ENCODE results near the gene KCNAB1.
"Not testable (repeated sequence)": the region's sequence is repeated elsewhere in the genome, so short reads cannot be mapped to it uniquely, and the experiment has no call there.

The KCNAB1 gene

DNA sequence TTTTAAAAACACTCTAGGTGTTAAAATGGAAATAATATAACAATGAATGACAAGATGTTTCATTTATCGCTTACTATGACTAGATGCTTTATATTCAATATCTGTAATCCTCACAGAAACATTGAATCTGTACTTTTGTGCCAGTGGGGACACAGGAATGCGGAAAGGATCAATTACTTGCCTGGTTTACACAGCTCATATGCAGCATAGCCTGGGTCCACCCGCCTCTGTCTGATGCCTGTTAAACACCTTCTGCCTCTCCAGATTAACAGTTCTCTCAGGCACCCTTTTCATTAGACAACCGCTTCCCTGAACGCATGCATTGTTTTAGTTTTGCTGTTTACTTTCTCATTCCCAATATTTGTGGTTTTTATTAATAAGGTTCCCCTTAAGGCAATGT lies 12.9 kb upstream of the KCNAB1 start:
- Histone ChIP-seq H3K36me3 (ENCODE audit: control insufficient read depth, insufficient read depth, low read length) (no peaks in the 10 kb centered on the region), H3K27me3 (ENCODE audit: control insufficient read depth, insufficient read depth, low read length) (no peaks in the 10 kb centered on the region), H3K9ac (ENCODE audit: low read length) (no peak overlapping the region), H3K4me3 (ENCODE audit: low read length) (no peak overlapping the region), H3K4me1 (ENCODE audit: control insufficient read depth, insufficient read depth, low read length) (no peaks in the 10 kb centered on the region), H3K9me3 (ENCODE audit: control insufficient read depth, low read length) (no peaks in the 10 kb centered on the region)

DNA sequence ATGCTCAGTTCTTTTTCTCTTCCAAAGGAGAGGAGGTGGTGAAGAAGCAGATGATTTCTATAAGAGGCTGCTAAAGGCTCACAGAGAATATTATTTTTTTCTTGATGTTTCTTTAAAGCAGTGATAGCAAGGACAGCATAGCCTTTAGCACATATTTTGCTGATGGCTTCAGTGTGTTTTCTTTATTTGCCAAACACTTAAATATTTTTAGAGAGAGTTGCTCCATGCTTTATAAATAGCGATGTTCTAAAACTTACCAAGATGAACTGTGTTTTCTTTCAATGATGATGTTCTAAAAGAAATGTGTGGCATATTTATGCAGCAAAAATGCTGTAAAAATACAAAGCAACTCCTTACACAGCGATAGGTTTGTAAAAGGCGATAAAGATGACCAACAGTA lies 11.8 kb upstream of the KCNAB1 start:
- Histone ChIP-seq H3K9ac (ENCODE audit: low read length) (no peak overlapping the region), H3K4me3 (ENCODE audit: low read length) (no peak overlapping the region), H3K9me3 (ENCODE audit: control insufficient read depth, low read length) (no peaks in the 10 kb centered on the region), H3K4me1 (ENCODE audit: control insufficient read depth, insufficient read depth, low read length) (no peaks in the 10 kb centered on the region), H3K27me3 (ENCODE audit: control insufficient read depth, insufficient read depth, low read length) (no peaks in the 10 kb centered on the region), H3K36me3 (ENCODE audit: control insufficient read depth, insufficient read depth, low read length) (no peaks in the 10 kb centered on the region)

DNA sequence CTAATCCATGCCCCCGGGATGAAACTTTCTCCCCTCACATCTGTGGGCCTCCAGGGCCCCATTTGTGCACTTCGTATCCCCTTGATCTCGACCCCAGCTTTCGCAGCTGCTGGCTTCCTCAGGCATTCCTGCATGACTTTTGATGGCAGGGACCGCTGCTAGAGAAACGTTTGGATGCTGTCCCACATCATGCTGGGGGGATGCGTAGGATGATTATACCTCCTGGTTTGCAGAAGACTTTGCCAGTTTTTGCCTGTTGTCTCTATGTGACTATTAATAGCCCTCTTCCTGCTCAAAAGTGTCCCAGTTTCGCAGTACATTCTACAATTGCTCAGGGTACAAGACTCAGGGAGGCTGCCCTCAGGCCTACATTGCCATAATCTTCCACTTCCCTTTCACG lies 10.4 kb upstream of the KCNAB1 start:
- Histone ChIP-seq H3K4me3 (ENCODE audit: low read length) (no peak overlapping the region), H3K9ac (ENCODE audit: low read length) (no peak overlapping the region), H3K4me1 (ENCODE audit: control insufficient read depth, insufficient read depth, low read length) (no peaks in the 10 kb centered on the region), H3K9me3 (ENCODE audit: control insufficient read depth, low read length) (no peaks in the 10 kb centered on the region), H3K27me3 (ENCODE audit: control insufficient read depth, insufficient read depth, low read length) (no peaks in the 10 kb centered on the region), H3K36me3 (ENCODE audit: control insufficient read depth, insufficient read depth, low read length) (no peaks in the 10 kb centered on the region)

DNA sequence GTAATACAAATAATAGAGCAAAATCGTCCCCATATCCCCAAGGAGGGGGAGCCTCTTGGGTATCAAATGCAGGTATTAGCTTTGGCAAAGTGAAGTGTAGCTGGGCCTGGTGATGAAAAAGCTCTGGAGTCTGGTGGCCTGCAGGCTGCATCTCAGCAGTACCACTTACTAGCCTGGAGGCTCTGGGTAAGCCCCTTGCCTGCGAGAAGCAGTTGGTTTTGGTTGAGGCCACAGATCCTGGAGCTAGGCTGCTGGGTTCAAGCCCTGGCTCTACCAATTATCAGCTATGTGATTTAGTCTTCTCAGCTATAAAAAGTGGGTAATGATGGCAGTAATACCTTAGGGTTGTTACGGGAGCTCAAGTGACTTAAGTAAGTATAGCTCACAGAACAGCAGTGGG lies 6.1 kb downstream of the KCNAB1 start:
- no peaks in the 10 kb centered on the region for H3K4me1 ChIP-seq (ENCODE audit: control insufficient read depth, insufficient read depth, low read length)
- H3K9ac ChIP-seq (ENCODE audit: low read length) = no peak overlapping the region
- H3K27me3 ChIP-seq (ENCODE audit: control insufficient read depth, insufficient read depth, low read length) = no peaks in the 10 kb centered on the region
- no peak overlapping the region for H3K4me3 ChIP-seq (ENCODE audit: low read length)
- no peaks in the 10 kb centered on the region for H3K9me3 ChIP-seq (ENCODE audit: control insufficient read depth, low read length)
- no peaks in the 10 kb centered on the region for H3K36me3 ChIP-seq (ENCODE audit: control insufficient read depth, insufficient read depth, low read length)

DNA sequence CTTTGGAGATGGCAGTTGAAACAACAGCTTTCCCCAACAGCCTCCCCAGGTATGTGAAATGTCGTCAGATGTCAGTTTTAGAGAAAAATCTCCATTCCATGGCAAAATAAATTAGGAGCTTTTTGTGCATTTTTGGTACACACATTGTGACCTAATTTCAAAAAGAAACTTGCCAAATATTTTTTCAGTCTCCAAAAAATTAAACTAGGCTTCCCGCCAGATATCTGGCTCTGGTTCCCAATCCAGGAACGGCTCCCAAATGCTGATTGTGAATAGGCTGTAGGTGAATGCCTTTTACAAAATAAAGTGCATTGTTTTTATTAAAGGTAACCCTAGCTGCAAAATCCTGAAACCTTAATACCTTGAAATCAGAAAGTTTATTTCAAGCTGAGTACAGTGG lies 10.9 kb downstream of the KCNAB1 start:
- H3K9me3 ChIP-seq (ENCODE audit: control insufficient read depth, low read length) = no peaks in the 10 kb centered on the region
- H3K4me1 ChIP-seq (ENCODE audit: control insufficient read depth, insufficient read depth, low read length) = no peaks in the 10 kb centered on the region

DNA sequence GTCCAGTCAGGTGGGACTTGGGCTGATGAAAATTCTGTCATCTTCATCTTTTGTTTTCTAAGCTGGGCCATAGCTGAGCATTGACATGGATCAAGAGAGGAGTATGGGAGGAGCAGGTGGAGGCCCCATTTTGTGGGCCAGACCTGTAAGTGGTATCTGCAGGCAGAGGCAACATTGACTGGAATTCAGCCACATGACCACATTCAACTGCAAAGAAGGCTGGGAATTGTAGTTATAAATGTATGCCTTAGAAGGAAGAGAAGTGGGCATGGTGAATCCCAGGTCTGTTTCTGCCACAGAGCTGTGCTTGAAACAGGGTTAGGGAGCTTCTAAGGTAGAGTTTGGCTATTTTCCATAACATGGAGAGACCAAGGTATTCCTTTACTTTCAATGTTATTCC lies 11.4 kb downstream of the KCNAB1 start:
- Histone ChIP-seq H3K36me3 (ENCODE audit: control insufficient read depth, insufficient read depth, low read length) (no peaks in the 10 kb centered on the region), H3K27me3 (ENCODE audit: control insufficient read depth, insufficient read depth, low read length) (no peaks in the 10 kb centered on the region), H3K4me3 (ENCODE audit: low read length) (no peak overlapping the region), H3K9ac (ENCODE audit: low read length) (no peak overlapping the region), H3K9me3 (ENCODE audit: control insufficient read depth, low read length) (no peaks in the 10 kb centered on the region), H3K4me1 (ENCODE audit: control insufficient read depth, insufficient read depth, low read length) (no peaks in the 10 kb centered on the region)

More for the DNA sequence above, 10.9 kb downstream of the KCNAB1 start:
- H3K9ac ChIP-seq (ENCODE audit: low read length) = no peak overlapping the region
- H3K4me3 ChIP-seq (ENCODE audit: low read length) = no peak overlapping the region
- H3K36me3 ChIP-seq (ENCODE audit: control insufficient read depth, insufficient read depth, low read length) = no peaks in the 10 kb centered on the region
- H3K27me3 ChIP-seq (ENCODE audit: control insufficient read depth, insufficient read depth, low read length) = no peaks in the 10 kb centered on the region

DNA sequence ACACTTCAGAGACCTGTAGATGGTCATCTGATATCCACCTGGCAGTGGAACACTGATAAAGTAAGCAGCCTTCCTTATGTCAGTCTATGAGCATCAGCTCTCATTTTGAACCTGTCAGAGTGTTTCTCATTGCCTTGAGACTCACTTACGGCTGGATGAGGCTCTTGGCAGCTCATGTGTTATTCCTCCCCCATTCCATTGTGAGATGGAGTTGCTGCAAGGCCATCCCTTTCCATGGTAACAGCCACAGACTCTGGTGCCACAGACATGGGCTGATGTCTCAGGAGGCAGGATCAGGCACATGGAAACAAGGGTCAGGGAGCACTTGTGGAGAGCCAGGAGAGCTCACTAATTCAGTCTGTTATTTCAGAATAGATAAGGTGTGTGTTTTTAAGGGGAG lies 11.9 kb downstream of the KCNAB1 start:
- no peaks in the 10 kb centered on the region for H3K9me3 ChIP-seq (ENCODE audit: control insufficient read depth, low read length)
- H3K9ac ChIP-seq (ENCODE audit: low read length) = no peak overlapping the region
- no peaks in the 10 kb centered on the region for H3K27me3 ChIP-seq (ENCODE audit: control insufficient read depth, insufficient read depth, low read length)
- H3K4me3 ChIP-seq (ENCODE audit: low read length) = no peak overlapping the region
- H3K4me1 ChIP-seq (ENCODE audit: control insufficient read depth, insufficient read depth, low read length) = no peaks in the 10 kb centered on the region
- no peaks in the 10 kb centered on the region for H3K36me3 ChIP-seq (ENCODE audit: control insufficient read depth, insufficient read depth, low read length)

DNA sequence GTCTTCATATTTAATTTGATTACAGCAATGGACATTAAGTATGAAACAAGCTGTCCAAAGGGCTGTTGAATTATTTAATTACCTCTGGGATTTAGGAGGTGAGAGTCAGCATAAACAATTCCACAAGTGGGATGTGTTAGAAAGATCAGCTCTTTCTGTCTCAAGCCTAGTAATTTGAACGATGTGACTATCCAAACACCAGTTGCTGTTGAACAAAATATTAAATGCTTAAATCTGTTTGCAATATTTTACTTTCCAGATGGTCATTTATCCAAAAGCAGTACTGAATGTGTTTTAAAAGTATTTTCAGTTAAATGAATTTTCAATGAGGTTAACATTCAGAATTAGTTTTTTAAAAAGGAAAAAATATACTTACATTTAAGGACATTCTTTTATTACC lies 12.7 kb downstream of the KCNAB1 start:
- Histone ChIP-seq H3K4me1 (ENCODE audit: control insufficient read depth, insufficient read depth, low read length) (no peaks in the 10 kb centered on the region), H3K27me3 (ENCODE audit: control insufficient read depth, insufficient read depth, low read length) (no peaks in the 10 kb centered on the region), H3K4me3 (ENCODE audit: low read length) (no peak overlapping the region), H3K36me3 (ENCODE audit: control insufficient read depth, insufficient read depth, low read length) (no peaks in the 10 kb centered on the region), H3K9me3 (ENCODE audit: control insufficient read depth, low read length) (no peaks in the 10 kb centered on the region), H3K9ac (ENCODE audit: low read length) (no peak overlapping the region)

DNA sequence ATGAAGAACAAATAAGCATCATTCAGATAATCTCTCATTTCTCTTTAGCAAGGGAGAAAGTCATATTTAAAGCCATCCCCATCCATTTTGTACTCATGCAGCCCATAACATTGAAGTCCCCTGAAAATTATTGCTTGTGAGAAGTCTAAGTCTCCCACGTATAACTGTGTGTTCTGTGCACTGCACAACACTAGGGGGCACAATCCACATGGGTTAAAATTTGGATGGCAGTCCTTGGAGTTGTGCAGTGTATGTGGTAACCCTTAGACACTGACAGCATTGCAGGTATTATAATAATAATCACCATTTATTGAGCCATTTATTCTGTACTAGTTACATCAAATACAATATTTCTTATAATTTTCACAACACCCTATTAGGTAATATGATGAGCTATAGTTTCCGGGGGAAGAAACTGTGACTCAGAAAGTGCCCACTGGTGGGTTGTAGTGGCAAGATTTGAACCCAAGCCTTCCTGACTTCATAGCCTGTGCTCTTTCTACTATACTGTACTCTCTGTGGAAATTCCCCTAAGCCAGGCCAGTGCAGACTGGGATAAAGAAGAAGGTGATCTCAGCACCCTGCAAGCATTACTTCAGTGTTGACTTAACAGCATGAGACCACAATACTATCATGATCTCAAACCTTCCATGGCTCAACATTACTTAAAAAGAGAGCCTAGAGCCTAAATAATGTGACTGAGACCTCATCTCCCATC lies 15.7 kb downstream of the KCNAB1 start:
- no peak overlapping the region for H3K9ac ChIP-seq (ENCODE audit: low read length)
- no peaks in the 10 kb centered on the region for H3K9me3 ChIP-seq (ENCODE audit: control insufficient read depth, low read length)
- no peaks in the 10 kb centered on the region for H3K36me3 ChIP-seq (ENCODE audit: control insufficient read depth, insufficient read depth, low read length)
- H3K27me3 ChIP-seq (ENCODE audit: control insufficient read depth, insufficient read depth, low read length) = no peaks in the 10 kb centered on the region
- no peaks in the 10 kb centered on the region for H3K4me1 ChIP-seq (ENCODE audit: control insufficient read depth, insufficient read depth, low read length)
- H3K4me3 ChIP-seq (ENCODE audit: low read length) = no peak overlapping the region

DNA sequence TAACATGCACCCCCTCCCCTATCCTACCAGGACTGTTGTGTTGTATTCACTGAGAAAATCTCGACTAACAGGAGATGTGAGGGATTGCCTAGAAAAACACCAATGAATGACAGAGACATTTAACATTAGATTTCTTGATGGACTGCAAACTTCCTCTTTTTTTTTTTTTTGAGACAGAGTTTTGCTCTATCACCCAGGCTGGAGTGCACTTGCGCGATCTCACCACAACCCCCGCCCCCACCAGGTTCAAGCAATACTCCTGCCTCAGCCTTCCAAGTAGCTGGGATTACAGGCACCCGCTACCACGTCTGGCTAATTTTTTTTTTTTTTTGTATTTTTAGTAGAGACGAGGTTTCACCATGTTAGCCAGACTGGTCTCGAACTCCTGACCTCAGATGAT lies 17.0 kb downstream of the KCNAB1 start:
- not testable (repeated sequence) for H3K36me3 ChIP-seq (ENCODE audit: control insufficient read depth, insufficient read depth, low read length); H3K27me3 ChIP-seq (ENCODE audit: control insufficient read depth, insufficient read depth, low read length); H3K9me3 ChIP-seq (ENCODE audit: control insufficient read depth, low read length); H3K4me1 ChIP-seq (ENCODE audit: control insufficient read depth, insufficient read depth, low read length); H3K9ac ChIP-seq (ENCODE audit: low read length); H3K4me3 ChIP-seq (ENCODE audit: low read length)

DNA sequence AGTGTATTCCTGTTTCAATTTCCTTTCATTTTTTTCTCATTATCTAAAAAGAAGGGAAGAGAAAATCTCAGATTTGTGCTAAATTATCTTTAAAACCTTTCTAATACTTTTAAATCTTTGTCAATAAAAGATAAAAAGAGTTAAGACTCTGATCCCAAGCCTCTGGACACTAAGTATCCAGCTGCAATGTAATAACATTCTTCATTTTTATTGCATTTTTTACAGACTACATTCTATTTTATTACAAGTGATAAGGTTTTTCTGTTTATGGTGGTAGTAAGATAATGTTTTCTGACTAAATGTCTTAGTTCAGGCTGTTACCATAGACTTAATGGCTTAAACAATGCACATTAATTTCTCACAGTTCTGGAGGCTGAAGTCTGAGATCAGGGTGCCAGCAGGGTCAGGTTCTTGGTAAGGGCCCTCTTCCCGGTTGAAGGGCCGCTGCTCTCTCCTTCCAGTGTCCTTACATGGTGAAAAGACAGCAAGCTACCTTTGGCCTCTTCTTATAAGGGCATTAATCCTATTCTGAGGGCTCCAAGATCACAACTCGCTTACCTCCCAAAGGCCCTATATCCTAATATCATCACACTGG lies 19.7 kb downstream of the KCNAB1 start:
- Histone ChIP-seq H3K36me3 (ENCODE audit: control insufficient read depth, insufficient read depth, low read length) (no peaks in the 10 kb centered on the region), H3K27me3 (ENCODE audit: control insufficient read depth, insufficient read depth, low read length) (no peaks in the 10 kb centered on the region), H3K4me1 (ENCODE audit: control insufficient read depth, insufficient read depth, low read length) (no peaks in the 10 kb centered on the region), H3K9ac (ENCODE audit: low read length) (no peak overlapping the region), H3K9me3 (ENCODE audit: control insufficient read depth, low read length) (no peaks in the 10 kb centered on the region), H3K4me3 (ENCODE audit: low read length) (no peak overlapping the region)

DNA sequence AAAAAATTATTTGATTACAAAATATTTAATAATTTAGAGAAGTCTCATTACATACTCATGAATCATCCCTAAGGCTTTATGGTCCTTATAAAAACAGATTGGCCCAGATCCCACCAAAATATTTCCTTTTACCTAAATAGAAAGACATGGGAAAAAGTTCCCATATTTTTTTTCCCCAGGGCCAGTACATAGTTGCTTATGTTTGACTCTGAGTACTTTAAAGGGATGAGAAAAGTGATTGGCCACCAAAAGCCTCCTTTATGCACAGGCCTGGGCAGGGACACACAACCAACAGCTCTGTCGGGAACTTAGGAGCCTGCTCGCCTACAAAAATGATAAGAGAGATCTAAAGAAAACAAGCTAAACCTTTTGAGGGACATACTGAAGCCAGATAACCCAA lies 22.3 kb downstream of the KCNAB1 start:
- Histone ChIP-seq H3K4me3 (ENCODE audit: low read length) (no peak overlapping the region), H3K27me3 (ENCODE audit: control insufficient read depth, insufficient read depth, low read length) (no peaks in the 10 kb centered on the region), H3K9ac (ENCODE audit: low read length) (no peak overlapping the region), H3K9me3 (ENCODE audit: control insufficient read depth, low read length) (no peaks in the 10 kb centered on the region), H3K36me3 (ENCODE audit: control insufficient read depth, insufficient read depth, low read length) (no peaks in the 10 kb centered on the region), H3K4me1 (ENCODE audit: control insufficient read depth, insufficient read depth, low read length) (no peaks in the 10 kb centered on the region)

DNA sequence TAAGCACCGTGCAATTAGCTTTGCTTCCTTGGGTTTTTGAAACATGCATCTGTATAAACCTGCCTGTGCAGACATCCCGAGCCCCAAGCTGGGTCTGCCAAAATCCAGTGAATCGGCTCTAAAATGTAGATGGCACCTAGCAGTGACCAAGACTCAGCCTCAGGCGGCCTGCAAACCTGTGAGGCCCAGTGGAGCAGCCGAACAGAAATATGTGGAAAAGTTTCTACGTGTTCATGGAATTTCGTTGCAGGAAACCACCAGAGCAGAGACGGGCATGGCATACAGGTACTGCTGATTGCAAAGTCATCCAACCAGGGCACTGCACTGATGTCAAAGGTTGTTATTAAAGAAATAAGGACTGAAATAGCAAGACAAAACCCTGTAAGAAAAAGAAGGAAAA lies 22.8 kb downstream of the KCNAB1 start:
- Histone ChIP-seq H3K4me3 (ENCODE audit: low read length) (no peak overlapping the region), H3K9me3 (ENCODE audit: control insufficient read depth, low read length) (no peaks in the 10 kb centered on the region), H3K9ac (ENCODE audit: low read length) (no peak overlapping the region), H3K4me1 (ENCODE audit: control insufficient read depth, insufficient read depth, low read length) (no peaks in the 10 kb centered on the region), H3K27me3 (ENCODE audit: control insufficient read depth, insufficient read depth, low read length) (no peaks in the 10 kb centered on the region), H3K36me3 (ENCODE audit: control insufficient read depth, insufficient read depth, low read length) (no peaks in the 10 kb centered on the region)

Measured in mucosa of stomach (tissue), 1 donor.